A673 (cell line): Measurements from ENCODE around the gene APOC3. TPM values are rescaled to one million over a fixed set of nuclear protein-coding genes. Genes with fewer than 3 reads are reported as not detected.

Source experiments
- BruUV-seq: library from RNA; stranded (reverse); fragments of 400-500 nt; replicated peaks from 2 replicates; lab custom pipeline; 2021; lab: Mats Ljungman, UMichigan
- CTCF ChIA-PET: fragments of 300-600 bp; sonication (Branson Sonifier 250); formaldehyde crosslinking; loops from one replicate; lab custom pipeline; 2022; ENCODE audit warnings: antibody characterized with exemption; lab: Charles Lee
- POLR2A ChIA-PET: fragments of 300-600 bp; sonication (Branson Sonifier 250); formaldehyde crosslinking; loops from one replicate; lab custom pipeline; 2022; ENCODE audit warnings: antibody characterized with exemption; ENCODE audit not compliant: low non-redundant PET; lab: Charles Lee
- DNase-seq: peaks from one replicate; pipeline ENCODE4 v3.0.0-alpha.2; 2015; ENCODE audit warnings: low spot score
- H3K27ac ChIP-seq: fragments of 200-600 bp; sonication (generic); 2 replicates; pipeline ENCODE4 v1.5.1; 2016; ENCODE audit warnings: mixed run types, low read depth, mild to moderate bottlenecking, mixed read lengths, antibody characterized with exemption, low read length; ENCODE audit not compliant: poor library complexity, severe bottlenecking
- H3K27me3 ChIP-seq: fragments of 200-600 bp; sonication (generic); replicated peaks from 2 replicates; pipeline ENCODE4 v1.6.1; 2017; ENCODE audit warnings: mixed run types, low read depth, mild to moderate bottlenecking, mixed read lengths, antibody characterized with exemption, low read length; ENCODE audit not compliant: insufficient read depth, poor library complexity
- H3K36me3 ChIP-seq: fragments of 200-600 bp; sonication (generic); 2 replicates; pipeline ENCODE4 v1.6.1; 2016; ENCODE audit warnings: mixed run types, mild to moderate bottlenecking, mixed read lengths, antibody characterized with exemption, low read length; ENCODE audit not compliant: insufficient read depth, poor library complexity, severe bottlenecking
- H3K4me1 ChIP-seq: fragments of 200-600 bp; sonication (generic); 2 replicates; pipeline ENCODE4 v1.6.1; 2017; ENCODE audit warnings: mixed run types, mild to moderate bottlenecking, mixed read lengths, antibody characterized with exemption, low read length; ENCODE audit not compliant: insufficient read depth, poor library complexity, severe bottlenecking
- H3K4me3 ChIP-seq: fragments of 200-600 bp; sonication (generic); 2 replicates; pipeline ENCODE4 v1.5.1; 2016; ENCODE audit warnings: low read depth, mixed run types, mild to moderate bottlenecking, mixed read lengths, low read length; ENCODE audit not compliant: poor library complexity, severe bottlenecking
- H3K9me3 ChIP-seq: fragments of 200-600 bp; sonication (generic); 2 replicates; pipeline ENCODE4 v1.6.1; 2016; ENCODE audit warnings: mixed run types, low read depth, mild to moderate bottlenecking, mixed read lengths, antibody characterized with exemption, low read length; ENCODE audit not compliant: poor library complexity, severe bottlenecking
- CTCF ChIP-seq: fragments of 300-800, 200-600 bp; sonication (generic); conservative IDR thresholded peaks from 2 replicates; pipeline ENCODE4 v1.5.1; 2017; ENCODE audit warnings: low read depth, mild to moderate bottlenecking, antibody characterized with exemption, low read length, moderate library complexity, mixed read lengths
- EZH2 ChIP-seq: fragments of 200-600 bp; sonication (generic); IDR thresholded peaks from 2 replicates; pipeline ENCODE4 v1.6.1; 2017; ENCODE audit warnings: borderline replicate concordance, low read depth, mild to moderate bottlenecking, mixed read lengths, antibody characterized with exemption, low read length; ENCODE audit not compliant: poor library complexity, severe bottlenecking
- intact Hi-C: fragments of 100-400 bp; cut with micrococcal nuclease; formaldehyde crosslinking; loops from one replicate; pipeline ENCODE4 v1.10.0; 2022; ENCODE audit not compliant: unreplicated experiment
- total RNA-seq: library from RNA; stranded (reverse); gene quantifications from 2 replicates; pipeline ENCODE4 v1.2.3, GENCODE V29; 2021

APOC3 gene
- total RNA-seq, 1 experiment from 2014 or later = not detected

- H3K36me3 ChIP-seq = no peaks in the 10 kb centered on the region
- no peaks in the 10 kb centered on the region for H3K9me3 ChIP-seq
- H3K4me3 ChIP-seq = no peak overlapping the region
- H3K27ac ChIP-seq = no peak overlapping the region
- no TSS peak for BruUV-seq
- intact Hi-C loops = no loop called here
- H3K27me3 ChIP-seq = no peaks in the 10 kb centered on the region
- H3K4me1 ChIP-seq = peaks cover 4% of the 10 kb centered on the region
- POLR2A ChIA-PET = interaction anchor here (0.6 kb wide), 1 partner anchor 373 kb away, joined by 3 read pairs; no protein-coding TSS in a partner anchor
- CTCF ChIA-PET = no interaction called here
- no peak for DNase-seq
- no peak for TF ChIP-seq EZH2
- no peak for TF ChIP-seq CTCF
Observed at GRCh38 chr11:116792869-116793771, 36.6 kb upstream of the APOC3 start.

GRCh38 chr11:116793772-116794097, 36.0 kb upstream of the APOC3 start:
- H3K27me3 ChIP-seq = no peaks in the 10 kb centered on the region
- intact Hi-C loops = no loop called here
- POLR2A ChIA-PET = interaction anchor here (0.6 kb wide), 1 partner anchor 373 kb away, joined by 3 read pairs; no protein-coding TSS in a partner anchor
- no peak overlapping the region for H3K4me3 ChIP-seq
- H3K36me3 ChIP-seq = no peaks in the 10 kb centered on the region
- no peak overlapping the region for H3K27ac ChIP-seq
- TF ChIP-seq CTCF = no peak
- TF ChIP-seq EZH2 = no peak
- BruUV-seq = no TSS peak
- no peaks in the 10 kb centered on the region for H3K4me1 ChIP-seq
- H3K9me3 ChIP-seq = no peaks in the 10 kb centered on the region
- DNase-seq = peak; percentile 53
- CTCF ChIA-PET = no interaction called here

GRCh38 chr11:116794851-116795250, 34.9 kb upstream of the APOC3 start:
- no peaks in the 10 kb centered on the region for H3K36me3 ChIP-seq
- no peak overlapping the region for H3K27ac ChIP-seq
- no peaks in the 10 kb centered on the region for H3K27me3 ChIP-seq
- DNase-seq = no peak
- no peak for TF ChIP-seq EZH2
- ChIA-PET CTCF (interaction anchor here (0.6 to 0.7 kb wide), 2 partner anchors 132 to 579 kb away, joined by 3 to 5 read pairs; no protein-coding TSS in a partner anchor), POLR2A (no interaction called here)
- BruUV-seq = no TSS peak
- intact Hi-C loops = no loop called here
- H3K4me1 ChIP-seq = no peaks in the 10 kb centered on the region
- no peaks in the 10 kb centered on the region for H3K9me3 ChIP-seq
- H3K4me3 ChIP-seq = no peak overlapping the region
